BE2C (cell line): ENCODE results near the gene TAS2R7.

Source experiments
- DNase-seq: peaks from one replicate; pipeline ENCODE4 v3.0.0-alpha.2; 2020
- H3K27me3 ChIP-seq: fragments of 250-450 bp; sonication (Bioruptor Pico); 2 replicates; pipeline ENCODE4 v1.5.1; 2020; ENCODE audit warnings: mild to moderate bottlenecking
- H3K36me3 ChIP-seq: fragments of 250-450 bp; sonication (Bioruptor Pico); 2 replicates; pipeline ENCODE4 v1.5.1; 2020; ENCODE audit warnings: mild to moderate bottlenecking
- H3K4me1 ChIP-seq: fragments of 250-450 bp; sonication (Bioruptor Pico); 2 replicates; pipeline ENCODE4 v1.5.1; 2020
- H3K4me3 ChIP-seq: 2 replicates; pipeline ENCODE4 v1.5.1; 2011; ENCODE audit warnings: low read depth, low read length
- H3K9me3 ChIP-seq: fragments of 250-450 bp; sonication (Bioruptor Pico); 2 replicates; pipeline ENCODE4 v1.5.1; 2020
- CTCF ChIP-seq: IDR thresholded peaks from 2 replicates; pipeline ENCODE4 v1.5.1; 2012; ENCODE audit warnings: mild to moderate bottlenecking, low read depth, low read length

Gene TAS2R7

GRCh38 chr12:10829994-10830393, 27.6 kb upstream of the TAS2R7 start:
- H3K9me3 ChIP-seq: no peaks in the 10 kb centered on the region
- no peak for TF ChIP-seq CTCF
- H3K36me3 ChIP-seq: no peaks in the 10 kb centered on the region
- no peak overlapping the region for H3K4me3 ChIP-seq
- H3K4me1 ChIP-seq: no peaks in the 10 kb centered on the region
- no peak for DNase-seq
- no peaks in the 10 kb centered on the region for H3K27me3 ChIP-seq

- Histone ChIP-seq H3K4me3 (no peak within 1 kb of the TSS), H3K4me1 (no peaks in the 10 kb centered on the region), H3K9me3 (no peaks in the 10 kb centered on the region), H3K27me3 (no peaks in the 10 kb centered on the region), H3K36me3 (no peaks in the 10 kb centered on the region)
- TF ChIP-seq CTCF: no peak
- DNase-seq: no peak
Measured at GRCh38 chr12:10826258-10826657, 23.8 kb upstream of the TAS2R7 start, which contains the start of gene TAS2R10. Gene TAS2R10, minus strand, starts transcription at chr12:10826358. Its CDS starts 89 bp downstream, at chr12:10826269.

GRCh38 chr12:10824957-10825356, 22.5 kb upstream of the TAS2R7 start:
- no peaks in the 10 kb centered on the region for H3K27me3 ChIP-seq
- no peak overlapping the region for H3K4me3 ChIP-seq
- TF ChIP-seq CTCF: no peak
- DNase-seq: no peak
- H3K9me3 ChIP-seq: no peaks in the 10 kb centered on the region
- H3K4me1 ChIP-seq: no peaks in the 10 kb centered on the region
- H3K36me3 ChIP-seq: no peaks in the 10 kb centered on the region

GRCh38 chr12:10811883-10812536, 9.6 kb upstream of the TAS2R7 start:
- DNase-seq: no peak
- Histone ChIP-seq H3K9me3 (no peaks in the 10 kb centered on the region), H3K36me3 (no peaks in the 10 kb centered on the region), H3K27me3 (peaks cover 10% of the 10 kb centered on the region), H3K4me3 (no peak overlapping the region), H3K4me1 (no peaks in the 10 kb centered on the region)
- TF ChIP-seq CTCF: no peak

- no peaks in the 10 kb centered on the region for H3K36me3 ChIP-seq
- no peak within 1 kb of the TSS for H3K4me3 ChIP-seq
- H3K9me3 ChIP-seq: no peaks in the 10 kb centered on the region
- no peaks in the 10 kb centered on the region for H3K4me1 ChIP-seq
- no peak for TF ChIP-seq CTCF
- DNase-seq: no peak
- peaks cover 10% of the 10 kb centered on the region for H3K27me3 ChIP-seq
Measured at GRCh38 chr12:10810068-10810467, 7.6 kb upstream of the TAS2R7 start, which contains the start of gene TAS2R9. Gene TAS2R9, minus strand, starts transcription at chr12:10810168. Its CDS starts 93 bp downstream, at chr12:10810075.

- Histone ChIP-seq H3K36me3 (no peaks in the 10 kb centered on the region), H3K27me3 (peaks cover 9% of the 10 kb centered on the region), H3K4me3 (no peak within 1 kb of the TSS), H3K9me3 (no peaks in the 10 kb centered on the region), H3K4me1 (no peaks in the 10 kb centered on the region)
- no peak for TF ChIP-seq CTCF
- no peak for DNase-seq
Measured at GRCh38 chr12:10807186-10807585, 4.8 kb upstream of the TAS2R7 start, which contains the start of gene TAS2R8. Gene TAS2R8, minus strand, starts transcription at chr12:10807286. Its CDS starts 306 bp downstream, at chr12:10806980.
